Mucosa of descending colon (tissue), 3 donors: ENCODE data around the gene GPSM3. TPM values are rescaled to one million over a fixed set of nuclear protein-coding genes. Genes with fewer than 3 reads are reported as not detected.
"Not testable (repeated sequence)": the region's sequence is repeated elsewhere in the genome, so short reads cannot be mapped to it uniquely, and the experiment has no call there.

Experiments used
- ATAC-seq: fragments of 200-7000 bp; cut with Tn5 transposase; one replicate; pipeline ENCODE4 v1.9.1; 2020; ENCODE audit warnings: mild to moderate bottlenecking, moderate library complexity
- DNase-seq, 3 donors: peaks; one replicate each; pipeline ENCODE4 v3.0.0-alpha.2; 2020
- H3K36me3 ChIP-seq: fragments of 200-600 bp; one replicate; pipeline ENCODE4 v1.8.0; 2021; ENCODE audit warnings: low read depth, mild to moderate bottlenecking
- H3K4me1 ChIP-seq: fragments of 200-600 bp; one replicate; pipeline ENCODE4 v1.8.0; 2021; ENCODE audit warnings: low read depth, mild to moderate bottlenecking
- H3K4me3 ChIP-seq: fragments of 200-600 bp; one replicate; pipeline ENCODE4 v1.8.0; 2021; ENCODE audit warnings: mild to moderate bottlenecking
- H3K9me3 ChIP-seq: fragments of 200-600 bp; one replicate; pipeline ENCODE4 v1.8.0; 2021; ENCODE audit warnings: mild to moderate bottlenecking
- intact Hi-C, 2 donors: fragments of 100-400 bp; cut with DNase I in 1 of 2; cut with micrococcal nuclease in 1 of 2; formaldehyde crosslinking; loops; one replicate each; pipeline versions ENCODE4 v1.11.0 to v1.11.1; 2022; cut with DNase I, micrococcal nuclease
- total RNA-seq, 3 donors: library from RNA; stranded (reverse); fragmentation: NEBNext Ultra II Directional in 2 of 3; extraction: Animal tissue kit (Norgen Biotek cat#: 25700) in 2 of 3; gene quantifications; one replicate each; pipeline versions ENCODE4 v1.2.1 to v1.2.4, GENCODE V29; 2021 to 2023
- TF ChIP-seq, protein P1 (sequence below): fragments of 200-600 bp; IDR thresholded peaks from one replicate; pipeline ENCODE4 v1.8.0; 2022; ENCODE audit warnings: antibody characterized with exemption, mild to moderate bottlenecking
- donor health status: DM: no; HTN: no; CAD: no; lungs with moderate emphysema.
- donor health status: DM: no; HTN: no; CAD: no.
- donor health status: DM: no; HTN: yes; CAD: no.

The GPSM3 gene
- total RNA-seq, 3 donors from 2014 or later = 6.6 to 14.7 (median 9.9) TPM

DNA sequence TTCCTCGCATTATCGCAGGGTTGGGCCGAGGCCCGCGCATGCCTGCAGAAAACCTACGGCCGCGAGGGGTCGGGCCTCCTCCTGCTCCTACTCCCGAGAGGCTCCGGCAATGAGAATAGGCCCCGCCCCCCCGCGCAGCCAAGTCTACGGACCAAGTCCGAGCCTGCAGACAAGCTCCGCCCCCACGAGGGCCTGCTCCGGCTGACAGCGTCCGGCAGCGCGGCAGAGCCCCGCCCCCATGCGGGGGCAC is 3.1 kb upstream of the GPSM3 start:
- Histone ChIP-seq H3K36me3 (peaks cover 5% of the 10 kb centered on the region), H3K4me1 (peaks cover 20% of the 10 kb centered on the region), H3K4me3 (peak overlapping the region; percentile 29), H3K9me3 (no peaks in the 10 kb centered on the region)
- TF ChIP-seq, protein P1, sequence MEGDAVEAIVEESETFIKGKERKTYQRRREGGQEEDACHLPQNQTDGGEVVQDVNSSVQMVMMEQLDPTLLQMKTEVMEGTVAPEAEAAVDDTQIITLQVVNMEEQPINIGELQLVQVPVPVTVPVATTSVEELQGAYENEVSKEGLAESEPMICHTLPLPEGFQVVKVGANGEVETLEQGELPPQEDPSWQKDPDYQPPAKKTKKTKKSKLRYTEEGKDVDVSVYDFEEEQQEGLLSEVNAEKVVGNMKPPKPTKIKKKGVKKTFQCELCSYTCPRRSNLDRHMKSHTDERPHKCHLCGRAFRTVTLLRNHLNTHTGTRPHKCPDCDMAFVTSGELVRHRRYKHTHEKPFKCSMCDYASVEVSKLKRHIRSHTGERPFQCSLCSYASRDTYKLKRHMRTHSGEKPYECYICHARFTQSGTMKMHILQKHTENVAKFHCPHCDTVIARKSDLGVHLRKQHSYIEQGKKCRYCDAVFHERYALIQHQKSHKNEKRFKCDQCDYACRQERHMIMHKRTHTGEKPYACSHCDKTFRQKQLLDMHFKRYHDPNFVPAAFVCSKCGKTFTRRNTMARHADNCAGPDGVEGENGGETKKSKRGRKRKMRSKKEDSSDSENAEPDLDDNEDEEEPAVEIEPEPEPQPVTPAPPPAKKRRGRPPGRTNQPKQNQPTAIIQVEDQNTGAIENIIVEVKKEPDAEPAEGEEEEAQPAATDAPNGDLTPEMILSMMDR = peak; percentile 63
- intact Hi-C loops = no loop called here
- DNase-seq = peak; percentile 100
- peak; percentile 90 for ATAC-seq

DNA sequence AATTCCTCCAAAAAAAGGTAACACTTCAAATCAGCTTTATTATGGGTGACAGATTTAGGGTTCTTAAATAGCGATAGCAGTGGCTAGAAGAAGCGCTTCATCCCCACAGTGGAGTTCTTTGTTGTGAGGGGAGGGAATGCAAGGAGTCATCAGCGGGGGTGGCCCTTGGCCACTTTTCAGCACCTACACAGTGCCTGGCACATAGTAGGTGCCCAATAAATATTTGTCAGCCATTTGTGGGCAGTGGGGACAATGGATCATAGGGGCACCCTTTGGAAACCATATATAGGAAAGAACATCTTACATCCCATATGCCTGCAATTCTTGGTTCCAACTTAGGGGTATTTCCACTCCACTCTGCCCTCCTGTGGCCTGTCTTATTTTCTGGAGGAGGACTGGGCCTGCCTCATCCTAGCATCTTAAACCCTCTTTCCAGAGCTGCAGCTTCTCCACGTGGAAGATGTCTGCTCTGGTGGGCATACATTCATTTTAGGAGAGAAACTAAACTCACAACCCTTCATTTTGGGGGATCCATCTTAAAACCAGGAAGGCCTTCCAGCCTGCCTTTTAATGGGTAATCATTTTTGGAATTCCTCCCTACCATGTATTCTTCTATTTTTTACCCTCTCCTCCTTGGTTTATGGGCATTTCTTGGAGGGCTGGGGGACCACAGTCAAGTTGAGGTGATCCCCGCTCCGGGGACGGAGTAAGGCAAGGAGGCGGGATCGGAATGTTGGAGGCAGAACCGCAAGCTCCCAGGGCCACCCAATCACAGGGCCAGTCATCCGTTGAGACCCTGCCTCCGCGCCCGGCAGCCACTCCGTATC is 2.6 kb upstream of the GPSM3 start:
- Histone ChIP-seq H3K36me3 (peaks cover 5% of the 10 kb centered on the region), H3K4me3 (peak overlapping the region; percentile 29), H3K9me3 (no peaks in the 10 kb centered on the region), H3K4me1 (peaks cover 23% of the 10 kb centered on the region)
- peak; percentile 8 for ATAC-seq
- intact Hi-C loops = no loop called here
- peak in 2 of 3 donors; percentile 48 to 73 for DNase-seq
- TF ChIP-seq, protein P1 = no peak

GRCh38 chr6:32194388-32194787 is 1.9 kb upstream of the GPSM3 start:
- no peak overlapping the region for H3K4me3 ChIP-seq
- H3K9me3 ChIP-seq = no peaks in the 10 kb centered on the region
- no peak for DNase-seq
- peaks cover 23% of the 10 kb centered on the region for H3K4me1 ChIP-seq
- TF ChIP-seq, protein P1 = no peak
- intact Hi-C loops = no loop called here
- ATAC-seq = no peak
- H3K36me3 ChIP-seq = peaks cover 5% of the 10 kb centered on the region

- H3K4me1 ChIP-seq = peaks cover 28% of the 10 kb centered on the region
- intact Hi-C loops, H3K9me3 ChIP-seq, DNase-seq, ATAC-seq, H3K36me3 ChIP-seq, H3K4me3 ChIP-seq: not testable (repeated sequence)
These were observed 653 bp upstream of the GPSM3 start for GRCh38 chr6:32193096-32193495.

- peak in 2 of 3 donors; percentile 54 to 71 for DNase-seq
- TF ChIP-seq, protein P1 = no peak
- Histone ChIP-seq H3K9me3 (no peaks in the 10 kb centered on the region), H3K4me1 (peaks cover 31% of the 10 kb centered on the region), H3K4me3 (no peak overlapping the region), H3K36me3 (peaks cover 5% of the 10 kb centered on the region)
- ATAC-seq = no peak
- intact Hi-C loops = no loop called here
These were observed 491 bp downstream of the GPSM3 start for GRCh38 chr6:32191696-32192607.
